GM19395 (cell line): ENCODE data around the gene EXOC4.

Source experiments
- ATAC-seq: cut with Tn5 transposase; IDR thresholded peaks from one replicate; pipeline ENCODE4 v1.9.1; 2021; ENCODE audit warnings: mild to moderate bottlenecking, moderate library complexity; ENCODE audit not compliant: unreplicated experiment

Gene EXOC4

DNA sequence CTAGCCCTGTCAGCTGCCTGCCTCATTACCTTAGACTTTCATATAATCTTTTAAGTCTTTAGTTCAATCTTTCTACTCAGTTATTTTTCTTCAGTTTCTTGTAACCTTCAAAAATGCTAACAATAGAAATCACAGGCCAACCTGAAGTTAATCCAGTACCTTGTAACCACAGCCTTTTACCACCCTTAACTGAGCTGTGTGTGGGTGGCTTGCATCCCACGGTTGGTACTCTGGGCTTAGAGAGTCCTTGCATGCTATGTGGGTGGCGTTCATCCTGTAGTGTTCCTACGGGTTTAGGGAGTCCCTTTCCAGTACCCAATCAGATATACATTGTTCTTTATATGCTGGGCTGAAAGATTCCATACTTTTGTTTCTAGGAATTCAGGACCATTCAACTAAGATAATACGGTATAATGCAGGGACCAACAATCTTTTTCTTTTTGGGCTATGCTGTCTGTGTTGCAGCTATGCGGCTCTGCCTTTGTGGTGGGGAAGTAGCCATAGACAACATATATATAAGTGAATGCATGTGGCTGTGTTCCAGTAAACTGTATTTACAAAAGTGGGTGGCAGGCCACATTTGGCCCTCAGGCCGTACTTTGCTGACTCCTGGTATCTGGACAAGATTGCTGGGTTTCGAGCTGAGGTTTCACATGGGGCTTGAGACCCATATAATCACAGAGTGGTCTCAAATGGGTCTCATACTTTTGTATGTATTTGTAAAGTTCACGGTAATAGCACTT is 593.5 kb downstream of the EXOC4 start:
- no peak for ATAC-seq

- no peak for ATAC-seq
Observed at GRCh38 chr7:133850497-133851280, 597.8 kb downstream of the EXOC4 start.

- no peak for ATAC-seq
Observed at GRCh38 chr7:133851411-133851810, 598.5 kb downstream of the EXOC4 start.

- no peak for ATAC-seq
Observed at GRCh38 chr7:133853706-133854276, 600.9 kb downstream of the EXOC4 start.

GRCh38 chr7:133854739-133855138 is 601.9 kb downstream of the EXOC4 start:
- no peak for ATAC-seq

DNA sequence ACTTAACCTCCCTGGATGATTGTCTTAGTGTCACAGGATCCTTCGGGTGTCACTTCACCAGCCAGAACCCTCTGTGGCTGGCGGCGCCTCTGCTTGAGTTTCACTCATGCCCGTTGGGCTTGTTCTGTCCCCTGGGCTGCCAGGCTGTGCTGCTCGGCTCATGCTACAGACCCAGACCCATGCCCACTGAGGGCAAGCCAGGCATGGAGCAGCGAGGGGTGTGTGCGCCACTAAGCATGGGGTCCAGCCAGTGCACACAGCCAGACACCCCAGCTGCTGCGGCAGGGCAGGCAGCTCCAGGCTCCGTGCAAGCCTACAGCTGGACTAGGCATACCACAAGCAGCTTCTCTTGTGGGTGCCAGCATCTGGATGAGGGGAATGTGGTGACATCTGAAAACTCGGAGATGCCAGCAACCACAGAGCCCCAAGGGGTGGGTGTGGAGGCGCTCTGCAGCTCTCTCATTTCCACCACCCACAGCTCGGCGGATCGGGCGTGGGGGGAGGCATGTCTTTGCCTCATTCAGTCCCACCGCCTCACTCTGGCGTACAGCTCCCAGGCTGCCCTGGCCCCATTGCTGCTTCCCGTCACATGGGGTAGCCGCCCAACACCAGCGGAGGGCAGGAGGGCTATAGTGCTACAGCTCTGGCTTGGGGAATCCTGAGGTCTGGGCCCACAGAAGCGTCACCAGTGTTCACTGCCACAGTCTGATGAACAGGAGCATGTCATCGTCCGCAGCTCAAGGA is 604.7 kb downstream of the EXOC4 start:
- ATAC-seq = no peak

DNA sequence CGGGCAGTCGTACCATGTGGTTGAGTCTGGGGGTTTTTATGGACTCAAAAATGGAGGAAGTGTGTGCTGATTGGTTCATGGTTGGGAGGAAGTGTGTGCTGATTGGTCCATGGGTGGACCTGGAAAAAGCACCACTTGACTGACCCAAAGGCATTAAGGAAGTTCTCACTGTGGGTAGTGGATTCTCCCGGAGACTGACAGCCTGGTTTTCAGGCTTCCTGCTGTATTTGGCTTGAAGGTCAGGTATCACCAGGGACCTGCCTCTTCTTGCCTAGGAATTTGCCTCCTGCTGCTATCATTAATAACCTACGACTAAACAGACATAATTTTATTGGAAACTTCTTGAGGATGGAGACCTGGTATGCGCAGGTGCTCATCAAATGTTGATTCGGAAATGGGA is 605.4 kb downstream of the EXOC4 start:
- no peak for ATAC-seq

GRCh38 chr7:133859231-133859630 is 606.4 kb downstream of the EXOC4 start:
- no peak for ATAC-seq

DNA sequence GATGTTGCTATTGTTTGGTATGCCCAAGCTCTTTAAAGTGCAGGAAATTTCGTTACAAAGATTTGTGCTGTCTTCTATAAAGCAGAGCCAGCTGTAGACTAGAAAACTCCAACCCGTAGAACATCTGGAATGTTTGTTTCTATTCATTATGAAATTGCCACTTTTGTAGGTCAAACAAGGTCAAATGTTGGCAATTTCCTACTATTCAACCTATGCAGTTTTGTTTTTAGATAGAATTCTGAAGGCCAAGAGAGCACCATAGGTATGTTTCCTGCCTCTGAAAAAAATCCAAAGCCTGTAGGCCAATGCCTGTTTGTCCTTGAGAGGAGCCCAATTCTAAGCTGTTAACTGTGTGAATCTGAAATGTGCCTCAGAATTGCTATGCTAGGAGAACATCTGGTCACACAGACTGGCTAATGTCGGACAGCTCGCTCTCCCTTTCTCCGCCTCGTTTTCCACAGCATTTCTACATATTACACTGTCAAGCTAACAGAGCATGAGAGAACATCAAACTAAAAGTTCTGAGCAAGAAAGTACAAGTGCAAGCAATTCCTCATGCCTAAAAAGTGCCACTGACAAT is 607.1 kb downstream of the EXOC4 start:
- ATAC-seq = no peak

DNA sequence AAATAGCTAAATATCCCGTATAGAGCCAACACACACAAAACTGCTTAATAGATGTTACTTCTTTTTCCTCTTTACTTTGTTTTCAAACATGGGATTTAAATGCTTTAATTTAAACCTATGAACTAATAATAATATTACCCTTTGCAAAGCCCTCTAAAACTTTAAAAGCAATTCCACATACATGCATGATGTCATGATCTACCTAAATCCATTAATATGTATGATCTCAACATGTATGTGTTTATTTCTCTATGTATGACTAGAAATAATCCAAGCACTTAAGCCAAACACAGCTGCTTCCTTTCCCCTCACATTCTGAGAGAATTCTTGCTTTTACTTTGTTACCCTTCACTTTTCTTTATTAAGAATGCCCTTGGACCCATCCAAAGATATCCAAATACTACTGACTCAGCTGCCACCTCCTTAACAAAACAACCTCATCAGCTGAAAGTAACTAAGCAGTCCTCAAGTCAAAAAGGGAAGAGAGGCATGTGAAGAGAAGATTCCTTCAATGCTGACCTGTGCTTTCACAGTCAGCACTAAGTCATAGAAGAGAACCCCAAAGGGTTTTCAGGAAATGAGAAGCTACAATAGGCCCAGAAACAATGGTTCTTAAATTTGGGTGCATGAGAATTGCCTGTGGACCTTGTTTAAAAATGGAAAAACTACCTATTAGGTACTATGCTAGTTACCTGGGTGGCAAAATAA is 607.9 kb downstream of the EXOC4 start:
- ATAC-seq = no peak

DNA sequence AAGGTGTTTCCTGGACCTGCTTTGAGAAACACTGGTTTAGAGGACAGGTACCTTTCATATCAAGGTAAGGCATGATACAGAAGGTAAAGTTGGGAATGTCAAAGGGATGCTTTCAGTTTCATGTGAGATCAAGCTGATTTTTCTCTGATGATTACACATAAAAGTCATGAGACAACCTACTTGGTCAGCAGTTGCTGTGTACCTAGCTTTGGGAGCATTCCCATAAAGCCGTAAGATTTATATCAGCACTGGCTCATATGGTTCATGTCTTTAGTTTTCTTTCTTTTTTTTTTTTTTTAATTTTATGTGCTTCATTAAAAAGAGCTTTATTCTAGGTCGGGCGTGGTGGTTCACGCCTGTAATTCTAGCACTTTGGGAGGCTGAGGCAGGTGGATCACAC is 609.0 kb downstream of the EXOC4 start:
- no peak for ATAC-seq

DNA sequence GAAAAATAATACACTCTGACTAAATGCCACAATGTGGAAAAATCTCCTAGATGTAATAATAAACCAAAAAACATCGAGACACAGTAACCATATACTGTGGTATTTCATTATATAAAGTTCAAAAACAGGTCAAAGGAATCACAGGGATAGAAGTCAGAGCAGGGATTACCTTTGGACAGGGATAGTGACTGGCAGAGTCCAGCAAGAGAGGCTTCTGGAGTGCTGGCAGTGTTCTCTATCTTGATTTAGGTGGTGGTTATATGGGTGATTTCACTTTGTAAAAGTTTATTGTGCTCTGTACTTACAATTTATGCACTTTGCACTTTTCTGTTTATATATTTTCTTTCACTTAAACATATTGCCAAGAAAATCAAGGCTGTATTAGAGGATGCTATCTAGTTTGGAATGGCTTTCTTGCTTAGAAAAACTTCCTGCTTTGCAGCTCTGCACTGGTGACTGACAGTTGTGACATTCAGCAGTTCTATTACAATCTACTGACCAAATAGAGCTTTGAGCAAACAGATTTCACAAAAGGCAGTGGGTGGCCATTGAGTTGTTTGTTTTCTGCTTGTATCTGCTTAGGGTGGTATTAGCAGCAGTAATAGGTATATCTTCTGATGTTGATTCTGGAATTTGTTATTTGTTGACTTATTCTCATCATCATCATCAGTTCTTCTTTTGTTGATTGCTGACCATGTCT is 610.6 kb downstream of the EXOC4 start:
- no peak for ATAC-seq

DNA sequence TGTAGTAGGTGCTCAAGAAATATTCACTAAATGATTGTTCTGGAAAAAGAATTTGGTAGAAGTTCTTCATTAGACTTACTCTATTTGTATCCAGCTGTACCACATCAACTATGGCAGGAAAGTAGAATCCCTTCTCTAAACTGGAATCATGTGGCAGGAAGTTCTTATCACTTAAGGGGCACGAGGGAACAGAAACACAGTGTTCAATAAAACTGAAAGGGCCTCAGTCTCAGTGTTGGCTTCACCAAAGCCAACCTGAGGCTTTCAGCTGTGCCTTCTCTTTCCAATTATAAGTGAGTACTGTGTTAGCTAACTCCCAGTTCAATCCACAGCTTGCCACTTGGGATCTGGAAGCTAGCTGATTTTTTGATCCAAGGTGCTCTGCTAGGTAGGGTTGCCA is 616.7 kb downstream of the EXOC4 start:
- ATAC-seq = no peak

GRCh38 chr7:133871757-133872156 is 618.9 kb downstream of the EXOC4 start:
- no peak for ATAC-seq

DNA sequence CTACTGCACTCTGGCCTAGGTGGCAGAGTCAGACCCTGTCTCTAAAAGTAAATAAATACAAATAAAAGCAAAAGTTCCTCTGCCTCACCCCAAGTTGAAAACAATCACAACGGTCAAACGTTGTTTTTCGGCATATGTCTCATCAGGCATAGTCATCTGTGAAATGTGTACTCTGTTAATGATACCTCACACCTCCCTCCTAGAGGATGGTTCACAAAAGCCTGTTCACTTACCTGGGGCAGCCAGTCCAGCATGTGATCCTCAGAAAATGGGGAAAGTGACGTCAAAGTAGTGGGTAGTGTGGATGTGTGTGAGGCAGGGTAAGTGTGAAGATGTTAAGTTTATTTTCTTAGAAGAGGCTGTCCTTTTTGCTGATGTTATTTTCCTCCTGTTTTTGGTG is 620.3 kb downstream of the EXOC4 start:
- no peak for ATAC-seq

GRCh38 chr7:133873631-133874030 is 620.8 kb downstream of the EXOC4 start:
- no peak for ATAC-seq

- no peak for ATAC-seq
Observed at GRCh38 chr7:133883591-133883990, 630.7 kb downstream of the EXOC4 start.

GRCh38 chr7:133885213-133885612 is 632.3 kb downstream of the EXOC4 start:
- no peak for ATAC-seq

GRCh38 chr7:133886086-133886485 is 633.2 kb downstream of the EXOC4 start:
- ATAC-seq = no peak

DNA sequence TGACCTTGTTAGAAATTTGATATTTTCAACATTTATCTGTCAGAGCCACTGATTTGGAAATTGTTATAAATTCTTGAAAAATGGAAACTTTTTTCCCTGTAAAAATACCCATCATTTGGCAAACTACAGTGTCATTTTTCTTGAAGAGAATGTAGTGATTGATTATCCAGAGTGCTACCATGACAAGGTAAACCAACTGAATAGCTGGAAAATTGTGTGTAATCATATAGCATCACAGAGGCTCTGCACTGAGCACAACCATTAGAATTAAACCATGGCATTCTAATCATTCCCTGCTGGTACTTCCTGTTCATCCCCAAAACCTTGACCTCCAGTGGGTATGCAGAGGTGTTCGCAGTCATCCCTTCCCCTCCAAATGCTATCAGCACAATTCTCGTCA is 633.9 kb downstream of the EXOC4 start:
- ATAC-seq = no peak
